WERI-Rb-1 (cell line): Measurements from ENCODE around the gene PDCD1LG2.
"Not testable (repeated sequence)": the region's sequence is repeated elsewhere in the genome, so short reads cannot be mapped to it uniquely, and the experiment has no call there.

Experiments used
- DNase-seq: peaks from one replicate; pipeline ENCODE4 v3.0.0-alpha.2; 2020
- H3K27ac ChIP-seq: fragments of 250-450 bp; sonication (Bioruptor Pico); 2 replicates; pipeline ENCODE4 v1.5.1; 2020; ENCODE audit warnings: mild to moderate bottlenecking, moderate library complexity
- H3K27me3 ChIP-seq: fragments of 250-450 bp; sonication (Bioruptor Pico); 2 replicates; pipeline ENCODE4 v1.5.1; 2021; ENCODE audit warnings: mild to moderate bottlenecking, low read depth, moderate library complexity; ENCODE audit not compliant: insufficient read depth, severe bottlenecking
- H3K36me3 ChIP-seq: fragments of 250-450 bp; sonication (Bioruptor Pico); 2 replicates; pipeline ENCODE4 v1.5.1; 2020; ENCODE audit warnings: mild to moderate bottlenecking, moderate library complexity
- H3K4me3 ChIP-seq: 2 replicates; pipeline ENCODE4 v1.5.1; 2011; ENCODE audit warnings: low read depth, mild to moderate bottlenecking, control low read depth, low read length
- H3K9me3 ChIP-seq: fragments of 250-450 bp; sonication (Bioruptor Pico); 2 replicates; pipeline ENCODE4 v1.5.1; 2021; ENCODE audit warnings: mild to moderate bottlenecking, moderate library complexity; ENCODE audit not compliant: severe bottlenecking
- CTCF ChIP-seq: IDR thresholded peaks from 2 replicates; pipeline ENCODE4 v1.5.1; 2011; ENCODE audit warnings: low read depth, mild to moderate bottlenecking, control low read depth, inconsistent platforms, low read length

PDCD1LG2 gene

GRCh38 chr9:5578018-5578697, 67.8 kb downstream of the PDCD1LG2 start:
- H3K4me3 ChIP-seq = no peak overlapping the region
- H3K9me3 ChIP-seq = no peaks in the 10 kb centered on the region
- no peaks in the 10 kb centered on the region for H3K27me3 ChIP-seq
- H3K36me3 ChIP-seq = no peaks in the 10 kb centered on the region
- H3K27ac ChIP-seq = no peak overlapping the region
- TF ChIP-seq CTCF = no peak
- DNase-seq = no peak

DNA sequence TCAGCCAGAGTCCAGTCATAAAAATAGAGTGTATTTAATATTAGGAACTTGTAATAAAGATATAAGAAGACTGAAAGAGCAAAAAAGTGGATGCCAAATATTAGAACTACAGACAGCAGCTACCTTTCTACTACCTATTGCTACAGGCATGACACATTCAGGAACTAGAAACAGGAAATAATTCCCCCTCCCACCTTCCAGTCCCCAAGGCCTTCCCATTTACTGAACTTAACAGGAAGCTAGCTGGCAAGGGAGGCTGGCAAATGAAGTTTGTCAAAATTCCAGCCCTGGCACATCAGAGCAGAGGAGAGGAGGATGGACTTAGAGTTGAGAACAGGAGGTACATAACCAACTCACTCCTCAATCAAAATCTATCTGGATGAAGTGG, 68.4 kb downstream of the PDCD1LG2 start:
- Histone ChIP-seq H3K27me3 (no peaks in the 10 kb centered on the region), H3K9me3 (no peaks in the 10 kb centered on the region), H3K4me3 (no peak overlapping the region), H3K27ac (no peak overlapping the region), H3K36me3 (no peaks in the 10 kb centered on the region)
- no peak for TF ChIP-seq CTCF
- no peak for DNase-seq

GRCh38 chr9:5579881-5580280, 69.5 kb downstream of the PDCD1LG2 start:
- no peaks in the 10 kb centered on the region for H3K9me3 ChIP-seq
- no peak overlapping the region for H3K27ac ChIP-seq
- TF ChIP-seq CTCF = no peak
- no peak overlapping the region for H3K4me3 ChIP-seq
- no peak for DNase-seq
- no peaks in the 10 kb centered on the region for H3K27me3 ChIP-seq
- no peaks in the 10 kb centered on the region for H3K36me3 ChIP-seq

DNA sequence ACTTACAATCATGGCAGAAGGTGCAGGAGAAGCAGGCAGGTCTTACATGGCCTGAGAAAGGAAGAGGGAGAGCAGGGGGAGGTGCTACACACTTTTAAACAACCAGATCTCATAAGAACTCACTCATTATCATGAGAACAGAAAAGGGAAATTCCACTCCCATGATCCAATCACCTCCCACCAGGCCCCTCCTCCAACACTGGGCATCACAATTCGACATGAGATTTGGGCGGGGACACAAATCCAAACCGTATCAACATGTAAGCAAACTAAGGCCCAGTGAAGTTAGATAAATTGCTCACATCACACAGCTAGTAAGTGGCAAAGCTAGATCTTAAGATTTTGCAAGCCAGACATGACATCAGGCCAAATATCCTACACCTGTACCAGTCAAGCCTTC, 70.3 kb downstream of the PDCD1LG2 start:
- no peak for DNase-seq
- H3K27me3 ChIP-seq = no peaks in the 10 kb centered on the region
- H3K4me3 ChIP-seq = no peak overlapping the region
- no peak overlapping the region for H3K27ac ChIP-seq
- no peak for TF ChIP-seq CTCF
- no peaks in the 10 kb centered on the region for H3K9me3 ChIP-seq
- H3K36me3 ChIP-seq = no peaks in the 10 kb centered on the region

DNA sequence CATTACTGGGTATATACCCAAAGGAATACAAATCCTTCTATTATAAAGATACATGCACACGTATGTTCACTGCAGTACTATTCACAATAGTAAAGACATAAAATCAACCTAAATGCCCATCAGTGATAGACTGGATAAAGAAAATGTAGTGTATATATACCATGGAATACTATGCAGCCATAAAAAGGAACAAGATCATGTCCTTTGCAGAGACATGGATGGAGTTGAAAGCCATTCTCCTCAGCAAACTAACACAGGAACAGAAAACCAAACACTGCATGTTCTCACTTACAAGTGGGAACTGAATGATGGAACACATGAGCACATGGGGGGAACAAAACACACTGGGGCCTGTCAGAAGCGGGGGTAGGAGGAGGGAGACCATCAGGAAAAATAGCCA, 71.4 kb downstream of the PDCD1LG2 start:
- H3K9me3 ChIP-seq, H3K36me3 ChIP-seq, H3K27me3 ChIP-seq, H3K27ac ChIP-seq, H3K4me3 ChIP-seq, DNase-seq: not testable (repeated sequence)

DNA sequence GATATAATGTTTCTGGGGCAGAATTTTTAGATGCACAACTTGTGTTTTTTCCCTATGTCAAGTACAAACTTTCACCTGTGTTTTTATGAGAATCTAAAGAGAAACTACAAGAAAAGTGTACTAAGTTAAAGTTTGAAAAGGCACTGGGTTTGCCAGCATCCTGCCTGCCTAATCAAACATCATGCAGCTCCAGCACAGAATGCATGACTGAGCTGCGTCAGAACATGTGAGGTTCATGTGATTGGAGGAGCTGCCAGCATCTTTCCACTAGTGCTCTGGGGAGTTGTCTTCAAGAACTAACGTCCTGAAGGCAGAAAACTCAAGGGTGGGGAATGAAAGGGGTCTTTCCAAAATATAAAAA, 72.5 kb downstream of the PDCD1LG2 start:
- no peak overlapping the region for H3K27ac ChIP-seq
- no peaks in the 10 kb centered on the region for H3K36me3 ChIP-seq
- no peak overlapping the region for H3K4me3 ChIP-seq
- H3K27me3 ChIP-seq = no peaks in the 10 kb centered on the region
- H3K9me3 ChIP-seq = no peaks in the 10 kb centered on the region
- DNase-seq = no peak
- no peak for TF ChIP-seq CTCF
